ENCODE data around the gene ITM2C.

GRCh38 chr2:230828272-230828961 lies 36.3 kb upstream of the ITM2C start:
- TF ChIP-seq CTCF (IDR thresholded peaks at IDR 0.05; ENCODE audit: control extremely low read depth in 1 of 3, insufficient read depth in 1 of 3, low read depth in 1 of 3, low read length in 3 of 3) (no peak), POLR2A (IDR thresholded peaks at IDR 0.05; ENCODE audit: control extremely low read depth in 1 of 2, low read depth in 2 of 2, low read length in 2 of 2) (no peak), TCF12 (IDR thresholded peaks at IDR 0.05; ENCODE audit: low read depth, low read length) (no peak)
- TF ChIP-seq, protein P1, sequence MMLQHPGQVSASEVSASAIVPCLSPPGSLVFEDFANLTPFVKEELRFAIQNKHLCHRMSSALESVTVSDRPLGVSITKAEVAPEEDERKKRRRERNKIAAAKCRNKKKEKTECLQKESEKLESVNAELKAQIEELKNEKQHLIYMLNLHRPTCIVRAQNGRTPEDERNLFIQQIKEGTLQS (IDR thresholded peaks at IDR 0.05; ENCODE audit: insufficient read depth, low read depth, low read length): no peak
